HEK293 (cell line): ENCODE data around the gene FNTB.

Experiments used
- CTCF ChIA-PET: fragments of 350-600 bp; formaldehyde crosslinking; extraction: SDS; loops from one replicate; lab custom pipeline; 2021; ENCODE audit warnings: antibody characterized with exemption; lab: Yijun Ruan, JAX
- POLR2A ChIA-PET: fragments of 300-600 bp; formaldehyde crosslinking; extraction: SDS; loops from one replicate; lab custom pipeline; 2020; ENCODE audit warnings: antibody characterized with exemption, inconsistent platforms; lab: Yijun Ruan, JAX
- H3K27ac ChIP-seq: fragments of 200-500 bp; sonication (Bioruptor generic); 2 replicates; pipeline ENCODE4 v1.5.1; 2014; ENCODE audit warnings: low read depth, low read length, control low read depth, inconsistent platforms; ENCODE audit errors: extremely low read depth
- H3K36me3 ChIP-seq, 2 experiments: fragments of 200-500 bp in 1 of 2; sonication (Bioruptor generic) in 1 of 2; 1 replicate in 1 of 2; 2 replicates in 1 of 2; pipeline ENCODE4 v1.5.1; 2014 to 2017; ENCODE audit warnings: inconsistent platforms in 2 of 2, low read length in 2 of 2; ENCODE audit not compliant: control insufficient read depth in 2 of 2, insufficient read depth in 1 of 2
- H3K4me1 ChIP-seq: fragments of 200-500 bp; sonication (Bioruptor generic); 2 replicates; pipeline ENCODE4 v1.5.1; 2014; ENCODE audit warnings: mild to moderate bottlenecking, low read length, inconsistent platforms; ENCODE audit not compliant: control insufficient read depth, insufficient read depth
- H3K4me3 ChIP-seq: 2 replicates; pipeline ENCODE4 v1.5.1; 2011; ENCODE audit warnings: low read depth, mild to moderate bottlenecking, control low read depth, low read length, moderate library complexity
- H3K9me3 ChIP-seq: fragments of 200-500 bp; sonication (Bioruptor generic); 2 replicates; pipeline ENCODE4 v1.5.1; 2014; ENCODE audit warnings: low read depth, low read length, inconsistent platforms; ENCODE audit not compliant: control insufficient read depth, insufficient read depth
- KLF10 ChIP-seq: fragments of 450-650 bp; IDR thresholded peaks from 2 replicates; pipeline ENCODE4 v1.5.1; 2018; ENCODE audit warnings: missing biosample characterization, mild to moderate bottlenecking, missing genetic modification characterization
- KLF16 ChIP-seq: fragments of 450-650 bp; formaldehyde crosslinking; IDR thresholded peaks from 2 replicates; pipeline ENCODE4 v1.5.1; 2017; ENCODE audit warnings: missing biosample characterization, missing genetic modification characterization
- MEIS1 ChIP-seq: sonication (generic); formaldehyde crosslinking; IDR thresholded peaks from 2 replicates; pipeline ENCODE4 v1.8.1; 2022; ENCODE audit warnings: missing genetic modification reagents, mild to moderate bottlenecking, borderline replicate concordance
- SP3 ChIP-seq: fragments of 450-650 bp; formaldehyde crosslinking; IDR thresholded peaks from 2 replicates; pipeline ENCODE4 v1.5.1; 2016; ENCODE audit warnings: missing biosample characterization, missing genetic modification characterization
- ZBTB17 ChIP-seq: fragments of 450-650 bp; formaldehyde crosslinking; IDR thresholded peaks from 2 replicates; pipeline ENCODE4 v1.5.1; 2016; ENCODE audit warnings: missing biosample characterization, missing genetic modification characterization
- ZBTB8A ChIP-seq: fragments of 450-650 bp; formaldehyde crosslinking; IDR thresholded peaks from 2 replicates; pipeline ENCODE4 v1.5.1; 2016; ENCODE audit warnings: missing biosample characterization, missing genetic modification characterization
- ZFP41 ChIP-seq: fragments of 450-650 bp; formaldehyde crosslinking; IDR thresholded peaks from 2 replicates; pipeline ENCODE4 v1.5.1; 2016; ENCODE audit warnings: missing biosample characterization, missing genetic modification characterization, borderline replicate concordance
- ZFP69B ChIP-seq: fragments of 450-650 bp; formaldehyde crosslinking; IDR thresholded peaks from 2 replicates; pipeline ENCODE4 v1.5.1; 2016; ENCODE audit warnings: missing biosample characterization, missing genetic modification characterization
- ZNF121 ChIP-seq: fragments of 450-650 bp; formaldehyde crosslinking; IDR thresholded peaks from 2 replicates; pipeline ENCODE4 v1.5.1; 2016; ENCODE audit warnings: missing biosample characterization, missing genetic modification characterization
- ZNF239 ChIP-seq: fragments of 450-650 bp; formaldehyde crosslinking; IDR thresholded peaks from 2 replicates; pipeline ENCODE4 v1.5.1; 2016; ENCODE audit warnings: missing biosample characterization, missing genetic modification characterization
- ZNF292 ChIP-seq: fragments of 450-650 bp; formaldehyde crosslinking; IDR thresholded peaks from 2 replicates; pipeline ENCODE4 v1.5.1; 2016; ENCODE audit warnings: low read depth, missing biosample characterization, missing genetic modification characterization, borderline replicate concordance
- ZNF391 ChIP-seq: fragments of 450-650 bp; formaldehyde crosslinking; IDR thresholded peaks from 2 replicates; pipeline ENCODE4 v1.5.1; 2016; ENCODE audit warnings: low read depth, missing biosample characterization, missing genetic modification characterization, borderline replicate concordance
- ZNF423 ChIP-seq: fragments of 450-650 bp; formaldehyde crosslinking; IDR thresholded peaks from 2 replicates; pipeline ENCODE4 v1.5.1; 2016; ENCODE audit warnings: missing biosample characterization, missing genetic modification characterization
- ZNF530 ChIP-seq: fragments of 450-650 bp; formaldehyde crosslinking; IDR thresholded peaks from 2 replicates; pipeline ENCODE4 v1.5.1; 2016; ENCODE audit warnings: low read depth, missing biosample characterization, missing genetic modification characterization
- ZNF558 ChIP-seq: fragments of 450-650 bp; formaldehyde crosslinking; IDR thresholded peaks from 2 replicates; pipeline ENCODE4 v1.5.1; 2016; ENCODE audit warnings: missing biosample characterization, missing genetic modification characterization
- ZNF560 ChIP-seq: fragments of 450-650 bp; formaldehyde crosslinking; IDR thresholded peaks from 2 replicates; pipeline ENCODE4 v1.5.1; 2017; ENCODE audit warnings: missing biosample characterization, missing genetic modification characterization, borderline replicate concordance
- ZNF623 ChIP-seq: fragments of 450-650 bp; formaldehyde crosslinking; IDR thresholded peaks from 2 replicates; pipeline ENCODE4 v1.5.1; 2016; ENCODE audit warnings: missing biosample characterization, missing genetic modification characterization
- ZNF654 ChIP-seq: fragments of 450-650 bp; formaldehyde crosslinking; IDR thresholded peaks from 2 replicates; pipeline ENCODE4 v1.5.1; 2016; ENCODE audit warnings: low read depth, missing biosample characterization, missing genetic modification characterization
- ZNF785 ChIP-seq: fragments of 450-650 bp; formaldehyde crosslinking; IDR thresholded peaks from 2 replicates; pipeline ENCODE4 v1.5.1; 2016; ENCODE audit warnings: missing biosample characterization, missing genetic modification characterization
- ZNF792 ChIP-seq: fragments of 450-650 bp; formaldehyde crosslinking; IDR thresholded peaks from 2 replicates; pipeline ENCODE4 v1.5.1; 2016; ENCODE audit warnings: missing biosample characterization, missing genetic modification characterization
- ZSCAN16 ChIP-seq: fragments of 450-650 bp; formaldehyde crosslinking; IDR thresholded peaks from 2 replicates; pipeline ENCODE4 v1.5.1; 2016; ENCODE audit warnings: missing biosample characterization, missing genetic modification characterization
- ZSCAN30 ChIP-seq: fragments of 450-650 bp; IDR thresholded peaks from 2 replicates; pipeline ENCODE4 v1.5.1; 2018; ENCODE audit warnings: missing biosample characterization, mild to moderate bottlenecking, missing genetic modification characterization, moderate library complexity
- TF ChIP-seq, protein P1 (sequence below): fragments of 450-650 bp; formaldehyde crosslinking; IDR thresholded peaks from 2 replicates; pipeline ENCODE4 v1.5.1; 2016; ENCODE audit warnings: missing biosample characterization, missing genetic modification characterization
- TF ChIP-seq, protein P2 (sequence below): fragments of 450-650 bp; formaldehyde crosslinking; conservative IDR thresholded peaks from 2 replicates; pipeline ENCODE4 v1.5.1; 2016; ENCODE audit warnings: low read depth, missing biosample characterization, missing genetic modification characterization
- TF ChIP-seq, protein P3 (sequence below): fragments of 450-650 bp; formaldehyde crosslinking; IDR thresholded peaks from 2 replicates; pipeline ENCODE4 v1.5.1; 2016; ENCODE audit warnings: missing biosample characterization, missing genetic modification characterization
- TF ChIP-seq, protein P4 (sequence below): fragments of 450-650 bp; formaldehyde crosslinking; IDR thresholded peaks from 2 replicates; pipeline ENCODE4 v1.5.1; 2017; ENCODE audit warnings: missing biosample characterization, missing genetic modification characterization
- TF ChIP-seq, protein P5 (sequence below): fragments of 450-650 bp; formaldehyde crosslinking; IDR thresholded peaks from 2 replicates; pipeline ENCODE4 v1.5.1; 2016; ENCODE audit warnings: missing biosample characterization, missing genetic modification characterization

Gene FNTB

DNA sequence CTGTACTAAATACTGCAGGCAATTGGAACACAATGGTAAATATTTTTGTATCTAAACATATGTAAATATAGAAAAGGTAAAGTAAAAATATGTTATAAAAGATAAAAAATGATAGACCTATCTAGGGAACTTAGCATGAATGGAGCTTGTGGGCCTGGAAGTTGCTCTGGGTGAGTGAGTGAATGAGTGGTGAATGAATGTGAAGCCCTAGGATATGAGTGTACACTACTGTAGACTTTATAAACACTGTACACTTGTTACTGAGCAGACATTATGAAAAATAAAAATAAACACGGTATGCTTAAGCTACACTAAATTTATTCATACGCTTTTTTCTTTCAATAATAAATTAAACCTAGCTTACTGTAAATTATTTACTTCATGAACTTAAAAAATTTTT is 7.8 kb downstream of the FNTB start (continued):
- TF ChIP-seq KLF16 (no peak), ZNF239 (tag by site-specific recombination) (no peak), ZNF623 (tag by site-specific recombination) (no peak), ZNF423 (tag by site-specific recombination) (no peak), MEIS1 (no peak), ZFP41 (tag by site-specific recombination) (no peak), KLF10 (tag by site-specific recombination) (no peak)
- TF ChIP-seq, protein P1, sequence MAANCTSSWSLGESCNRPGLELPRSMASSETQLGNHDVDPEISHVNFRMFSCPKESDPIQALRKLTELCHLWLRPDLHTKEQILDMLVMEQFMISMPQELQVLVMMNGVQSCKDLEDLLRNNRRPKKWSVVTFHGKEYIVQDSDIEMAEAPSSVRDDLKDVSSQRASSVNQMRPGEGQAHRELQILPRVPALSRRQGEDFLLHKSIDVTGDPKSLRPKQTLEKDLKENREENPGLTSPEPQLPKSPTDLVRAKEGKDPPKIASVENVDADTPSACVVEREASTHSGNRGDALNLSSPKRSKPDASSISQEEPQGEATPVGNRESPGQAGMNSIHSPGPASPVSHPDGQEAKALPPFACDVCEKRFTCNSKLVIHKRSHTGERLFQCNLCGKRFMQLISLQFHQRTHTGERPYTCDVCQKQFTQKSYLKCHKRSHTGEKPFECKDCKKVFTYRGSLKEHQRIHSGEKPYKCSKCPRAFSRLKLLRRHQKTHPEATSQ (tag by site-specific recombination): no peak
- TF ChIP-seq, protein P2, sequence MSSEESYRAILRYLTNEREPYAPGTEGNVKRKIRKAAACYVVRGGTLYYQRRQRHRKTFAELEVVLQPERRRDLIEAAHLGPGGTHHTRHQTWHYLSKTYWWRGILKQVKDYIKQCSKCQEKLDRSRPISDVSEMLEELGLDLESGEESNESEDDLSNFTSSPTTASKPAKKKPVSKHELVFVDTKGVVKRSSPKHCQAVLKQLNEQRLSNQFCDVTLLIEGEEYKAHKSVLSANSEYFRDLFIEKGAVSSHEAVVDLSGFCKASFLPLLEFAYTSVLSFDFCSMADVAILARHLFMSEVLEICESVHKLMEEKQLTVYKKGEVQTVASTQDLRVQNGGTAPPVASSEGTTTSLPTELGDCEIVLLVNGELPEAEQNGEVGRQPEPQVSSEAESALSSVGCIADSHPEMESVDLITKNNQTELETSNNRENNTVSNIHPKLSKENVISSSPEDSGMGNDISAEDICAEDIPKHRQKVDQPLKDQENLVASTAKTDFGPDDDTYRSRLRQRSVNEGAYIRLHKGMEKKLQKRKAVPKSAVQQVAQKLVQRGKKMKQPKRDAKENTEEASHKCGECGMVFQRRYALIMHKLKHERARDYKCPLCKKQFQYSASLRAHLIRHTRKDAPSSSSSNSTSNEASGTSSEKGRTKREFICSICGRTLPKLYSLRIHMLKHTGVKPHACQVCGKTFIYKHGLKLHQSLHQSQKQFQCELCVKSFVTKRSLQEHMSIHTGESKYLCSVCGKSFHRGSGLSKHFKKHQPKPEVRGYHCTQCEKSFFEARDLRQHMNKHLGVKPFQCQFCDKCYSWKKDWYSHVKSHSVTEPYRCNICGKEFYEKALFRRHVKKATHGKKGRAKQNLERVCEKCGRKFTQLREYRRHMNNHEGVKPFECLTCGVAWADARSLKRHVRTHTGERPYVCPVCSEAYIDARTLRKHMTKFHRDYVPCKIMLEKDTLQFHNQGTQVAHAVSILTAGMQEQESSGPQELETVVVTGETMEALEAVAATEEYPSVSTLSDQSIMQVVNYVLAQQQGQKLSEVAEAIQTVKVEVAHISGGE (tag by site-specific recombination): no peak
- TF ChIP-seq, protein P3, sequence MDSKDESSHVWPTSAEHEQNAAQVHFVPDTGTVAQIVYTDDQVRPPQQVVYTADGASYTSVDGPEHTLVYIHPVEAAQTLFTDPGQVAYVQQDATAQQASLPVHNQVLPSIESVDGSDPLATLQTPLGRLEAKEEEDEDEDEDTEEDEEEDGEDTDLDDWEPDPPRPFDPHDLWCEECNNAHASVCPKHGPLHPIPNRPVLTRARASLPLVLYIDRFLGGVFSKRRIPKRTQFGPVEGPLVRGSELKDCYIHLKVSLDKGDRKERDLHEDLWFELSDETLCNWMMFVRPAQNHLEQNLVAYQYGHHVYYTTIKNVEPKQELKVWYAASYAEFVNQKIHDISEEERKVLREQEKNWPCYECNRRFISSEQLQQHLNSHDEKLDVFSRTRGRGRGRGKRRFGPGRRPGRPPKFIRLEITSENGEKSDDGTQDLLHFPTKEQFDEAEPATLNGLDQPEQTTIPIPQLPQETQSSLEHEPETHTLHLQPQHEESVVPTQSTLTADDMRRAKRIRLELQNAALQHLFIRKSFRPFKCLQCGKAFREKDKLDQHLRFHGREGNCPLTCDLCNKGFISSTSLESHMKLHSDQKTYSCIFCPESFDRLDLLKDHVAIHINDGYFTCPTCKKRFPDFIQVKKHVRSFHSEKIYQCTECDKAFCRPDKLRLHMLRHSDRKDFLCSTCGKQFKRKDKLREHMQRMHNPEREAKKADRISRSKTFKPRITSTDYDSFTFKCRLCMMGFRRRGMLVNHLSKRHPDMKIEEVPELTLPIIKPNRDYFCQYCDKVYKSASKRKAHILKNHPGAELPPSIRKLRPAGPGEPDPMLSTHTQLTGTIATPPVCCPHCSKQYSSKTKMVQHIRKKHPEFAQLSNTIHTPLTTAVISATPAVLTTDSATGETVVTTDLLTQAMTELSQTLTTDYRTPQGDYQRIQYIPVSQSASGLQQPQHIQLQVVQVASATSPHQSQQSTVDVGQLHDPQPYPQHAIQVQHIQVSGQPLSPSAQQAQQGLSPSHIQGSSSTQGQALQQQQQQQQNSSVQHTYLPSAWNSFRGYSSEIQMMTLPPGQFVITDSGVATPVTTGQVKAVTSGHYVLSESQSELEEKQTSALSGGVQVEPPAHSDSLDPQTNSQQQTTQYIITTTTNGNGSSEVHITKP (tag by site-specific recombination): no peak

DNA sequence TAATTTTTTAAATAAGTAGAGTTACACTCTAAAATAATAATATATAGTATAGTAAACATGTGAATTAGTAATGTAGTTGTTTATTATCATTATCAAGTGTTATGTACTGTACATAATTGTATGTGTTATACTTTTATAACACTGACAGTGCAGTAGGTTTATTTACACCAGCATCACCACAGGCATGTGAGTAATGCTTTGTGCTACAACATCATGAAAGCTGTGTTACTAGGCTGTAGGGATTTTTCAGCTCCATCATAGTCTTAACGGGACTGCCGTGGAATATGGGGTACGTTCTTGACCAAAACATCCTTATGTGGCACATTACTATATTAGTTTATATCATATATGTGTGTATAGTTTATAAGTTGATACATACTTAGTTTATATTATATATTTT is 8.6 kb downstream of the FNTB start:
- Histone ChIP-seq H3K4me3 (no peak overlapping the region), H3K4me1 (no peaks in the 10 kb centered on the region), H3K9me3 (no peaks in the 10 kb centered on the region), H3K36me3 (no peaks in the 10 kb centered on the region; a peak in 1 of 3 replicates), H3K27ac (no peak overlapping the region)
- ChIA-PET POLR2A (no interaction called here), CTCF (interaction anchor here (0.5 to 3.1 kb wide), 5 partner anchors 9 to 143 kb away, joined by 3 to 17 read pairs (median 4); partner anchors contain the start of gene FNTB)
- TF ChIP-seq ZBTB17 (tag by site-specific recombination): no peak
- TF ChIP-seq ZSCAN30: no peak
- TF ChIP-seq, protein P4, sequence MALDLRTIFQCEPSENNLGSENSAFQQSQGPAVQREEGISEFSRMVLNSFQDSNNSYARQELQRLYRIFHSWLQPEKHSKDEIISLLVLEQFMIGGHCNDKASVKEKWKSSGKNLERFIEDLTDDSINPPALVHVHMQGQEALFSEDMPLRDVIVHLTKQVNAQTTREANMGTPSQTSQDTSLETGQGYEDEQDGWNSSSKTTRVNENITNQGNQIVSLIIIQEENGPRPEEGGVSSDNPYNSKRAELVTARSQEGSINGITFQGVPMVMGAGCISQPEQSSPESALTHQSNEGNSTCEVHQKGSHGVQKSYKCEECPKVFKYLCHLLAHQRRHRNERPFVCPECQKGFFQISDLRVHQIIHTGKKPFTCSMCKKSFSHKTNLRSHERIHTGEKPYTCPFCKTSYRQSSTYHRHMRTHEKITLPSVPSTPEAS: no peak
- TF ChIP-seq ZNF654 (tag by site-specific recombination): no peak
- no peak for TF ChIP-seq ZNF391 (tag by site-specific recombination)
- no peak for TF ChIP-seq ZNF560 (tag by site-specific recombination)
- TF ChIP-seq ZNF292 (tag by site-specific recombination): no peak
- TF ChIP-seq SP3: no peak
- no peak for TF ChIP-seq ZBTB8A (tag by site-specific recombination)
- TF ChIP-seq ZSCAN16: no peak
- no peak for TF ChIP-seq ZNF792
- no peak for TF ChIP-seq ZNF558 (tag by site-specific recombination)
- TF ChIP-seq ZNF121 (tag by site-specific recombination): no peak
- no peak for TF ChIP-seq ZNF785 (tag by site-specific recombination)
- no peak for TF ChIP-seq ZFP69B
- TF ChIP-seq, protein P5, sequence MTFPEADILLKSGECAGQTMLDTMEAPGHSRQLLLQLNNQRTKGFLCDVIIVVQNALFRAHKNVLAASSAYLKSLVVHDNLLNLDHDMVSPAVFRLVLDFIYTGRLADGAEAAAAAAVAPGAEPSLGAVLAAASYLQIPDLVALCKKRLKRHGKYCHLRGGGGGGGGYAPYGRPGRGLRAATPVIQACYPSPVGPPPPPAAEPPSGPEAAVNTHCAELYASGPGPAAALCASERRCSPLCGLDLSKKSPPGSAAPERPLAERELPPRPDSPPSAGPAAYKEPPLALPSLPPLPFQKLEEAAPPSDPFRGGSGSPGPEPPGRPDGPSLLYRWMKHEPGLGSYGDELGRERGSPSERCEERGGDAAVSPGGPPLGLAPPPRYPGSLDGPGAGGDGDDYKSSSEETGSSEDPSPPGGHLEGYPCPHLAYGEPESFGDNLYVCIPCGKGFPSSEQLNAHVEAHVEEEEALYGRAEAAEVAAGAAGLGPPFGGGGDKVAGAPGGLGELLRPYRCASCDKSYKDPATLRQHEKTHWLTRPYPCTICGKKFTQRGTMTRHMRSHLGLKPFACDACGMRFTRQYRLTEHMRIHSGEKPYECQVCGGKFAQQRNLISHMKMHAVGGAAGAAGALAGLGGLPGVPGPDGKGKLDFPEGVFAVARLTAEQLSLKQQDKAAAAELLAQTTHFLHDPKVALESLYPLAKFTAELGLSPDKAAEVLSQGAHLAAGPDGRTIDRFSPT (tag by site-specific recombination): no peak
- TF ChIP-seq ZNF530: no peak
